H9 (cell line): ENCODE results near the gene SLAMF6. TPM values are rescaled to one million over a fixed set of nuclear protein-coding genes. Genes with fewer than 3 reads are reported as not detected.

Source experiments
- DNase-seq: peaks from one replicate; pipeline ENCODE4 v3.0.0-alpha.2; 2017
- H2AFZ ChIP-seq: one replicate; pipeline ENCODE4 v1.6.1; 2013; ENCODE audit warnings: mild to moderate bottlenecking, low read length, control low read depth, moderate library complexity
- H2AK5ac ChIP-seq: 2 replicates; pipeline ENCODE4 v1.6.1; 2013; ENCODE audit warnings: low read length, control low read depth, mixed read lengths; ENCODE audit not compliant: insufficient read length
- H2BK120ac ChIP-seq: one replicate; pipeline ENCODE4 v1.6.1; 2013; ENCODE audit warnings: low read depth, mild to moderate bottlenecking, low read length, control low read depth, inconsistent platforms; ENCODE audit not compliant: poor library complexity, severe bottlenecking
- H2BK12ac ChIP-seq: 2 replicates; pipeline ENCODE4 v1.6.1; 2013; ENCODE audit warnings: low read length, control low read depth, mixed read lengths, low read depth; ENCODE audit not compliant: insufficient read length
- H2BK15ac ChIP-seq: 2 replicates; pipeline ENCODE4 v1.6.1; 2013; ENCODE audit warnings: low read depth, low read length, control low read depth
- H2BK20ac ChIP-seq: one replicate; pipeline ENCODE4 v1.6.1; 2013; ENCODE audit warnings: low read depth, mild to moderate bottlenecking, low read length, control low read depth, inconsistent platforms; ENCODE audit not compliant: poor library complexity, severe bottlenecking
- H2BK5ac ChIP-seq: 2 replicates; pipeline ENCODE4 v1.6.1; 2013; ENCODE audit warnings: low read length, control low read depth, mixed read lengths; ENCODE audit not compliant: insufficient read length
- H3K14ac ChIP-seq: 2 replicates; pipeline ENCODE4 v1.6.1; 2013; ENCODE audit warnings: low read length, control low read depth; ENCODE audit not compliant: insufficient read depth
- H3K18ac ChIP-seq: 2 replicates; pipeline ENCODE4 v1.6.1; 2013; ENCODE audit warnings: low read depth, mild to moderate bottlenecking, mixed read lengths, low read length, control low read depth; ENCODE audit not compliant: insufficient read length
- H3K23ac ChIP-seq: 2 replicates; pipeline ENCODE4 v1.6.1; 2013; ENCODE audit warnings: low read length, control low read depth, mixed read lengths, low read depth; ENCODE audit not compliant: insufficient read length
- H3K23me2 ChIP-seq: 2 replicates; pipeline ENCODE4 v1.6.1; 2013; ENCODE audit warnings: low read depth, mild to moderate bottlenecking, mixed read lengths, low read length, control low read depth; ENCODE audit not compliant: insufficient read length, poor library complexity, severe bottlenecking
- H3K27ac ChIP-seq: 2 replicates; pipeline ENCODE4 v1.5.1; 2013; ENCODE audit warnings: low read length, control low read depth, mixed read lengths, low read depth; ENCODE audit not compliant: insufficient read length
- H3K27me3 ChIP-seq: 2 replicates; pipeline ENCODE4 v1.6.1; 2013; ENCODE audit warnings: low read length, control low read depth, inconsistent platforms; ENCODE audit not compliant: insufficient read depth
- H3K4ac ChIP-seq: 2 replicates; pipeline ENCODE4 v1.6.1; 2013; ENCODE audit warnings: low read depth, mild to moderate bottlenecking, control low read depth, inconsistent platforms, low read length, moderate library complexity
- H3K4me1 ChIP-seq: 2 replicates; pipeline ENCODE4 v1.6.1; 2013; ENCODE audit warnings: low read length, control low read depth, inconsistent platforms; ENCODE audit not compliant: insufficient read depth
- H3K4me2 ChIP-seq: 2 replicates; pipeline ENCODE4 v1.6.1; 2013; ENCODE audit warnings: low read length, control low read depth, mixed read lengths; ENCODE audit not compliant: insufficient read length, insufficient read depth
- H3K56ac ChIP-seq: 2 replicates; pipeline ENCODE4 v1.6.1; 2013; ENCODE audit warnings: low read depth, mild to moderate bottlenecking, mixed read lengths, low read length, control low read depth; ENCODE audit not compliant: insufficient read length
- H3K79me1 ChIP-seq: 2 replicates; pipeline ENCODE4 v1.6.1; 2013; ENCODE audit warnings: low read depth, mild to moderate bottlenecking, moderate library complexity, low read length, control low read depth, inconsistent platforms; ENCODE audit not compliant: insufficient read depth, poor library complexity, severe bottlenecking
- H3K79me2 ChIP-seq: 2 replicates; pipeline ENCODE4 v1.6.1; 2013; ENCODE audit warnings: low read length, control low read depth, inconsistent platforms; ENCODE audit not compliant: insufficient read depth
- H3K9ac ChIP-seq: 2 replicates; pipeline ENCODE4 v1.6.1; 2013; ENCODE audit warnings: low read length, control low read depth, mixed read lengths; ENCODE audit not compliant: insufficient read length; ENCODE audit errors: extremely low read depth
- H3K9me3 ChIP-seq: one replicate; pipeline ENCODE4 v1.6.1; 2013; ENCODE audit warnings: low read depth, low read length, inconsistent platforms; ENCODE audit not compliant: control insufficient read depth
- H3T11ph ChIP-seq: one replicate; pipeline ENCODE4 v1.6.1; 2013; ENCODE audit warnings: mild to moderate bottlenecking, low read length, control low read depth, inconsistent platforms
- H4K20me1 ChIP-seq: one replicate; pipeline ENCODE4 v1.6.1; 2013; ENCODE audit not compliant: control insufficient read depth, insufficient read length, insufficient read depth
- H4K5ac ChIP-seq: 2 replicates; pipeline ENCODE4 v1.6.1; 2013; ENCODE audit warnings: low read depth, mild to moderate bottlenecking, mixed read lengths, low read length, control low read depth; ENCODE audit not compliant: insufficient read length
- H4K8ac ChIP-seq: replicated peaks from 2 replicates; pipeline ENCODE4 v1.6.1; 2013; ENCODE audit warnings: low read length, control low read depth, mixed read lengths, low read depth; ENCODE audit not compliant: insufficient read length
- H4K91ac ChIP-seq: 2 replicates; pipeline ENCODE4 v1.6.1; 2013; ENCODE audit warnings: low read depth, mild to moderate bottlenecking, moderate library complexity, mixed read lengths, low read length, control low read depth; ENCODE audit not compliant: insufficient read length
- H3K27ac Mint-ChIP-seq, 3 experiments: 2 replicates in 2 of 3; 3 replicates in 1 of 3; pipeline ENCODE4 v1.8.0; 2020 to 2021; ENCODE audit warnings: mixed read lengths in 3 of 3, mild to moderate bottlenecking in 1 of 3, moderate library complexity in 1 of 3
- H3K27me3 Mint-ChIP-seq: 2 replicates; pipeline ENCODE4 v1.8.0; 2021; ENCODE audit warnings: low read depth, mild to moderate bottlenecking, moderate library complexity, mixed read lengths
- H3K36me3 Mint-ChIP-seq, 3 experiments: 2 replicates in 2 of 3; 3 replicates in 1 of 3; pipeline ENCODE4 v1.8.0; 2020 to 2021; ENCODE audit warnings: low read depth in 3 of 3, mixed read lengths in 3 of 3; ENCODE audit not compliant: insufficient read depth in 1 of 3
- H3K4me1 Mint-ChIP-seq, 2 experiments: 2 replicates each; pipeline ENCODE4 v1.8.0; 2020; ENCODE audit warnings: mixed read lengths in 2 of 2
- H3K4me3 Mint-ChIP-seq, 2 experiments: 2 replicates in 1 of 2; 3 replicates in 1 of 2; pipeline ENCODE4 v1.8.0; 2020 to 2021; ENCODE audit warnings: mild to moderate bottlenecking in 2 of 2, mixed read lengths in 2 of 2, moderate library complexity in 1 of 2
- H3K9me3 Mint-ChIP-seq, 2 experiments: 2 replicates in 1 of 2; 3 replicates in 1 of 2; pipeline ENCODE4 v1.8.0; 2020; ENCODE audit warnings: mild to moderate bottlenecking in 2 of 2, mixed read lengths in 2 of 2, moderate library complexity in 1 of 2
- WGBS: extraction: QIAGEN DNeasy Blood & Tissue Kit; methylation state at CpG from one replicate; pipeline ENCODE4 v1.1.7; 2013; ENCODE audit warnings: missing lambda C conversion rate, low lambda C conversion rate, mixed read lengths; ENCODE audit not compliant: insufficient read length; ENCODE audit errors: extremely low coverage; 5-methylcytosine and 5-hydroxymethylcytosine counted together
- total RNA-seq: library from RNA; stranded (reverse); gene quantifications from 2 replicates; pipeline ENCODE4 v1.2.1, GENCODE V29; 2021
- TF ChIP-seq, protein P1 (sequence below): fragments of 200-600 bp; sonication (generic); conservative IDR thresholded peaks from 3 replicates; pipeline ENCODE4 v1.8.0; 2021; ENCODE audit warnings: antibody characterized with exemption, mild to moderate bottlenecking

The SLAMF6 gene
- total RNA-seq, 1 experiment from 2014 or later: not detected

- no peak overlapping the region for H3K27ac ChIP-seq
- H3T11ph ChIP-seq: no peak overlapping the region
- no peak overlapping the region for H3K4ac ChIP-seq
- H3K27ac Mint-ChIP-seq: no peak overlapping the region; a peak in 2 of 7 replicates
- no peak overlapping the region for H2BK20ac ChIP-seq
- no peaks in the 10 kb centered on the region for H3K4me1 Mint-ChIP-seq
- peaks cover 1% of the 10 kb centered on the region; the same call in 1 of the 2 replicates for H3K27me3 Mint-ChIP-seq
- no peak overlapping the region for H3K4me2 ChIP-seq
- WGBS: no CpG with 5 or more reads among the region's 8 CpGs
- no peak overlapping the region for H3K14ac ChIP-seq
- H3K27me3 ChIP-seq: no peaks in the 10 kb centered on the region
- H3K56ac ChIP-seq: no peak overlapping the region
- H3K9ac ChIP-seq: no peak overlapping the region
- TF ChIP-seq, protein P1, sequence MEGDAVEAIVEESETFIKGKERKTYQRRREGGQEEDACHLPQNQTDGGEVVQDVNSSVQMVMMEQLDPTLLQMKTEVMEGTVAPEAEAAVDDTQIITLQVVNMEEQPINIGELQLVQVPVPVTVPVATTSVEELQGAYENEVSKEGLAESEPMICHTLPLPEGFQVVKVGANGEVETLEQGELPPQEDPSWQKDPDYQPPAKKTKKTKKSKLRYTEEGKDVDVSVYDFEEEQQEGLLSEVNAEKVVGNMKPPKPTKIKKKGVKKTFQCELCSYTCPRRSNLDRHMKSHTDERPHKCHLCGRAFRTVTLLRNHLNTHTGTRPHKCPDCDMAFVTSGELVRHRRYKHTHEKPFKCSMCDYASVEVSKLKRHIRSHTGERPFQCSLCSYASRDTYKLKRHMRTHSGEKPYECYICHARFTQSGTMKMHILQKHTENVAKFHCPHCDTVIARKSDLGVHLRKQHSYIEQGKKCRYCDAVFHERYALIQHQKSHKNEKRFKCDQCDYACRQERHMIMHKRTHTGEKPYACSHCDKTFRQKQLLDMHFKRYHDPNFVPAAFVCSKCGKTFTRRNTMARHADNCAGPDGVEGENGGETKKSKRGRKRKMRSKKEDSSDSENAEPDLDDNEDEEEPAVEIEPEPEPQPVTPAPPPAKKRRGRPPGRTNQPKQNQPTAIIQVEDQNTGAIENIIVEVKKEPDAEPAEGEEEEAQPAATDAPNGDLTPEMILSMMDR: no peak
- no peaks in the 10 kb centered on the region for H3K23me2 ChIP-seq
- no peak overlapping the region for H4K5ac ChIP-seq
- peaks cover 1 to 2% of the 10 kb centered on the region in 2 experiments; a peak in 3 of 5 replicates for H3K9me3 Mint-ChIP-seq
- H2AK5ac ChIP-seq: no peak overlapping the region
- H3K4me3 Mint-ChIP-seq: no peak overlapping the region
- no peak for DNase-seq
- H2AFZ ChIP-seq: no peak overlapping the region
- no peak overlapping the region for H2BK120ac ChIP-seq
- H3K18ac ChIP-seq: no peak overlapping the region
- H3K79me1 ChIP-seq: no peaks in the 10 kb centered on the region
- no peaks in the 10 kb centered on the region for H3K79me2 ChIP-seq
- no peaks in the 10 kb centered on the region for H3K9me3 ChIP-seq
- H4K20me1 ChIP-seq: no peaks in the 10 kb centered on the region
- H3K23ac ChIP-seq: no peak overlapping the region
- H2BK15ac ChIP-seq: no peak overlapping the region
- H2BK5ac ChIP-seq: no peak overlapping the region
- peaks cover 2 to 4% (median 2%) of the 10 kb centered on the region in 3 experiments; a peak in 5 of 7 replicates for H3K36me3 Mint-ChIP-seq
- no peak overlapping the region for H4K8ac ChIP-seq
- H2BK12ac ChIP-seq: no peak overlapping the region
- H4K91ac ChIP-seq: no peak overlapping the region
- H3K4me1 ChIP-seq: no peaks in the 10 kb centered on the region
Measured at GRCh38 chr1:160539990-160540858, 17.2 kb upstream of the SLAMF6 start.
